OCI-LY3 (cell line): Measurements from ENCODE around the gene IQSEC1.

ENCODE experiments used
- H2AFZ ChIP-seq: fragments of 200-600, 300-600 bp; shearing (Covaris generic); 2 replicates; pipeline ENCODE4 v1.6.0; 2014; ENCODE audit warnings: antibody characterized with exemption, low read depth, low read length
- H3K27ac ChIP-seq: fragments of 200-600, 300-600 bp; sonication (generic); 2 replicates; pipeline ENCODE4 v1.5.1; 2014; ENCODE audit warnings: mild to moderate bottlenecking, low read length, moderate library complexity, mixed read lengths
- H3K27me3 ChIP-seq: fragments of 200-600, 300-600 bp; sonication (generic); 2 replicates; pipeline ENCODE4 v1.6.1; 2014; ENCODE audit warnings: low read depth, low read length, mixed read lengths
- H3K36me3 ChIP-seq: fragments of 200-600, 300-600 bp; sonication (generic); replicated peaks from 2 replicates; pipeline ENCODE3; 2014; ENCODE audit warnings: low read depth, low read length, mixed read lengths
- H3K4me1 ChIP-seq: fragments of 300-600, 200-600 bp; sonication (generic); 2 replicates; pipeline ENCODE4 v1.6.1; 2014; ENCODE audit warnings: low read length, mixed read lengths
- H3K4me2 ChIP-seq: fragments of 200-600, 300-600 bp; sonication (generic); 2 replicates; pipeline ENCODE4 v1.6.1; 2014; ENCODE audit warnings: low read length, mixed read lengths
- H3K4me3 ChIP-seq: fragments of 300-600, 200-600 bp; sonication (generic); 2 replicates; pipeline ENCODE4 v1.5.1; 2014; ENCODE audit warnings: antibody characterized with exemption, mild to moderate bottlenecking, low read length, moderate library complexity
- H3K79me2 ChIP-seq: fragments of 300-600, 200-600 bp; shearing (Covaris generic); 2 replicates; pipeline ENCODE4 v1.6.1; 2014; ENCODE audit warnings: mild to moderate bottlenecking, low read length, mixed read lengths
- H3K9ac ChIP-seq: fragments of 300-600, 200-600 bp; shearing (Covaris generic); 2 replicates; pipeline ENCODE4 v1.6.0; 2014; ENCODE audit warnings: mild to moderate bottlenecking, low read length, moderate library complexity
- H3K9me3 ChIP-seq: fragments of 200-600, 300-600 bp; shearing (Covaris generic); 2 replicates; pipeline ENCODE4 v1.6.1; 2014; ENCODE audit warnings: low read length, mixed read lengths; ENCODE audit not compliant: insufficient read depth
- H4K20me1 ChIP-seq: fragments of 200-600, 300-600 bp; sonication (generic); 2 replicates; pipeline ENCODE4 v1.6.1; 2016; ENCODE audit warnings: low read length, mixed read lengths; ENCODE audit not compliant: insufficient read depth
- EZH2phosphoT487 ChIP-seq: fragments of 200-600 bp; shearing (Covaris generic); IDR thresholded peaks from 2 replicates; pipeline ENCODE4 v1.6.1; 2018; ENCODE audit warnings: antibody characterized with exemption, mixed run types, low read depth
- TF ChIP-seq, protein P1 (sequence below): fragments of 200-600, 300-600 bp; sonication (generic); IDR thresholded peaks from 2 replicates; pipeline ENCODE4 v1.5.1; 2014; ENCODE audit warnings: antibody characterized with exemption, low read length, low read depth

Gene IQSEC1

DNA sequence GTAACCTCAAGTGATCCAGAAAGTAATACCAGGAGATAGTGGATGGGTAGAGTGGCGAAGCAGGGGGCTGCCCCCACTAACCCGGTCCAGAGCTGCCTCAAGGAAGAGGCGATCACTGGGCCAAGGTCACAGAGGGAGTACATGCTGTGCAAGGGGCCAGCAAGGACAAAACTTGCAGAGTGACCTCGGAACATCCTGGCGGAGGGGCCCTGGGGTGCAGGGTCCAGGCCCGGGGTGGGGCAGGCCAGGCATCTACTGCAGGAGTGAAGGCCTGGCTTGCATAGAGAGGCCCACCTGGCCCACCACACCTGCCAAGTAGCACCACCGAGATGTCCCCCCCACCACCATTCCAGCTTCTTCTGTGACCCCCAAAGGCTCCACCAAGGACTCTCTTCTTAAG lies 17.6 kb downstream of the IQSEC1 start:
- Histone ChIP-seq H3K36me3 (no peaks in the 10 kb centered on the region), H3K27ac (no peak overlapping the region), H3K79me2 (no peaks in the 10 kb centered on the region), H2AFZ (no peak overlapping the region), H3K4me1 (peaks cover 11% of the 10 kb centered on the region), H3K4me2 (no peak overlapping the region), H3K9me3 (no peaks in the 10 kb centered on the region), H3K4me3 (no peak overlapping the region), H4K20me1 (no peaks in the 10 kb centered on the region), H3K27me3 (0 out of 2 replicates have a peak, but pooled peaks cover 3% of the 10 kb centered on the region), H3K9ac (no peak overlapping the region)
- TF ChIP-seq, protein P1, sequence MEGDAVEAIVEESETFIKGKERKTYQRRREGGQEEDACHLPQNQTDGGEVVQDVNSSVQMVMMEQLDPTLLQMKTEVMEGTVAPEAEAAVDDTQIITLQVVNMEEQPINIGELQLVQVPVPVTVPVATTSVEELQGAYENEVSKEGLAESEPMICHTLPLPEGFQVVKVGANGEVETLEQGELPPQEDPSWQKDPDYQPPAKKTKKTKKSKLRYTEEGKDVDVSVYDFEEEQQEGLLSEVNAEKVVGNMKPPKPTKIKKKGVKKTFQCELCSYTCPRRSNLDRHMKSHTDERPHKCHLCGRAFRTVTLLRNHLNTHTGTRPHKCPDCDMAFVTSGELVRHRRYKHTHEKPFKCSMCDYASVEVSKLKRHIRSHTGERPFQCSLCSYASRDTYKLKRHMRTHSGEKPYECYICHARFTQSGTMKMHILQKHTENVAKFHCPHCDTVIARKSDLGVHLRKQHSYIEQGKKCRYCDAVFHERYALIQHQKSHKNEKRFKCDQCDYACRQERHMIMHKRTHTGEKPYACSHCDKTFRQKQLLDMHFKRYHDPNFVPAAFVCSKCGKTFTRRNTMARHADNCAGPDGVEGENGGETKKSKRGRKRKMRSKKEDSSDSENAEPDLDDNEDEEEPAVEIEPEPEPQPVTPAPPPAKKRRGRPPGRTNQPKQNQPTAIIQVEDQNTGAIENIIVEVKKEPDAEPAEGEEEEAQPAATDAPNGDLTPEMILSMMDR = no peak
- no peak for TF ChIP-seq EZH2phosphoT487

DNA sequence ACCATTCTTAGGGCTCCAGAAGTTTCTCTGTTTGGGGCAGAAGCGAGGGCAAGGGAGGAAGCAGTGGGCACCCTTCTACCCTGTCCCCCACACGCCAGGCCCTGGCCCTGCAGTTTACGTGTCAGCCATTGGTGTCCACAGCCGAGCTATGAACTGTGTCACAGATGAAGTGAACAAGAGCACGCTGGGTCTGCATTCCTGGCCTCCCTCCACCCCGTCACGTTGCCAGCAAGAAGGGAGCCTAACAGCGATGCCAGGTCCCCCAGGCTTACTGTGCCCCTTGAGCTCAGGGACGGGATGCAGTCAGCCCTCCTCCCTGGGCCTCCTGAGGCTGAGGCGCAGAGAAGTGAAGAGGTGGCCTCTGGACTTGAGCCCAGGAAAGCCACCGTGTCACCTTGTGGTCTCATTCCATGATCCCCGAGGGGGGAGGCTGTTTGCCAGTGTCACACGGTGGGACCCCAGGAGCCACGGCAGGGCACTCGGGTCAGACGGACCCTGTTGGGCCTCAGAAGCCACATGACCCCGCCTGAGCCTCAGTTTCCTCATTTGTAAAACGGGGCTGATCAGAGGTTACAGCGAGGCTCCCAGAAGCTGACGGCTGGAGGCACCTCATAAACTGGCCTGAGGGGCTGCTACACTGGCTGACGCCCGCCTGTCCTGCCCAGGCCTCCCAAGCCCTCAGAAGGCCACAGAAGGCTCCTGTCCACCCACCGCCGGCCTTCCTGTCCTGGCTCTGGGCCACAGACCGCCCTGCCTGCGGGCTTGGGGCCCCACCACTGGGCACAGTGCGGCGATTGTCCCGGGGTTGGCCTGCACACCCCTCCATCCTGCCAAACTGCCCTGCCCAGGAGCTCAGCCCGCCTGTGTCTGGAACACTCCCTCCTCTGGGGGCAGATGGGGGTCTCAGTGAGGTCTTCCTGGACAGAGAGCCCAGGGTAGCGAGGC lies 18.6 kb downstream of the IQSEC1 start:
- Histone ChIP-seq H4K20me1 (no peaks in the 10 kb centered on the region), H2AFZ (no peak overlapping the region), H3K4me3 (no peak overlapping the region), H3K4me1 (peaks cover 11% of the 10 kb centered on the region), H3K9me3 (no peaks in the 10 kb centered on the region), H3K27me3 (0 out of 2 replicates have a peak, but pooled peaks cover 3% of the 10 kb centered on the region), H3K4me2 (no peak overlapping the region), H3K36me3 (no peaks in the 10 kb centered on the region), H3K27ac (no peak overlapping the region), H3K9ac (no peak overlapping the region), H3K79me2 (no peaks in the 10 kb centered on the region)
- TF ChIP-seq EZH2phosphoT487 = no peak
- TF ChIP-seq, protein P1 = no peak

DNA sequence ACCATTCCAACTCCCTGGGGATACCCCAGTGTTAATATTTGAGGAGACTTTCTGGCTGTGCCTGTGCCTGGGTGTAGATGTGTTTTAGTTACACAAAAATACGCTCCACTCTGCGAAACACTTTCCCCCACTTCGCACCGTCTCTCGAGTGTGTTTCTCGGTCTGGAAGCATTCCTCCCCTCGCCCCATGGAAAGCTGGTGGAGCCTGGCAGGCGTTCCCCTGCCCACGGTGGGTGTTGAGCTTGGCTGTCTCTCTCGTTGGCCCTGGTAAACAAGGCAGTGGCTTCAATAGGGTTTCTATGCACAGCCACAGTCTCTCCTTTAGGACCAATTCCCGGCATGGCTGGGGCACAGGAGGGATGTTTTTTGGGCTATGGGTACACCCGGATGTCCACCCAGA lies 19.3 kb downstream of the IQSEC1 start:
- Histone ChIP-seq H3K9me3 (no peaks in the 10 kb centered on the region), H3K4me3 (no peak overlapping the region), H4K20me1 (no peaks in the 10 kb centered on the region), H2AFZ (no peak overlapping the region), H3K27ac (no peak overlapping the region), H3K36me3 (no peaks in the 10 kb centered on the region), H3K27me3 (0 out of 2 replicates have a peak, but pooled peaks cover 3% of the 10 kb centered on the region), H3K4me2 (no peak overlapping the region), H3K79me2 (no peaks in the 10 kb centered on the region), H3K4me1 (peaks cover 11% of the 10 kb centered on the region), H3K9ac (no peak overlapping the region)
- TF ChIP-seq EZH2phosphoT487 = no peak
- TF ChIP-seq, protein P1 = no peak

DNA sequence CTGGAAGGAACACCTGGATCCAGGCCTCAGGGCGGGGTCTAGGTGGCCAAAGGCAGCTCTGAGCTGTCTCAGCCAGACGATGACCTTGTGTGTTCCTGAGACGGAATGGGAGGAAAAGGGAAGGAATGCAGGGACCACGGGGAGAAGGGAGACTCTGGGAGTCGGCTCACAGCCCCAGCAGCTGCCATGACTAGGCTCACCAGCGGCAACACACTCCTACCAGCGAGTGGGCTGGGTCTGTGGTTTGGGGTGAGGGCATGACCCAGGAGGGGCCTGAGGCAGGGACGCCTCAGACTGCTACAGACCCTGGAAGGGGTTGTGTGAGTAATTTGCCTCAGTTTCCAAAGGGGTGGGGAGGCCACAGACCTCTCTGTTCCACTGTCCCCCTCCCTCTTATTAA lies 19.8 kb downstream of the IQSEC1 start:
- Histone ChIP-seq H3K4me2 (no peak overlapping the region), H3K9me3 (no peaks in the 10 kb centered on the region), H3K27ac (no peak overlapping the region), H3K9ac (no peak overlapping the region), H3K36me3 (no peaks in the 10 kb centered on the region), H3K79me2 (no peaks in the 10 kb centered on the region), H2AFZ (no peak overlapping the region), H3K4me1 (peaks cover 10% of the 10 kb centered on the region), H4K20me1 (no peaks in the 10 kb centered on the region), H3K27me3 (0 out of 2 replicates have a peak, but pooled peaks cover 3% of the 10 kb centered on the region), H3K4me3 (no peak overlapping the region)
- TF ChIP-seq, protein P1 = no peak
- TF ChIP-seq EZH2phosphoT487 = no peak
